ENCODE data around the gene FOXO3. TPM values are rescaled to one million over a fixed set of nuclear protein-coding genes. Genes with fewer than 3 reads are reported as not detected.

Gene FOXO3
- total and polyA plus RNA-seq, 2 of the 8 experiments (the other 6 are each of a cell fraction or from before 2014, with no cell fraction given), result 13.1 to 19.3 TPM

- H3K23ac ChIP-seq (ENCODE audit: insufficient read length), result no peak overlapping the region
- no peak overlapping the region for H3K18ac ChIP-seq (ENCODE audit: extremely low read depth, low read length)
- H3K27me3 ChIP-seq (replicated peaks in 1 of 4; ENCODE audit: control insufficient read depth in 3 of 4, extremely low read depth in 1 of 4, insufficient read depth in 3 of 4, low read length in 3 of 4), result no peaks in the 10 kb centered on the region
- no peak for FAIRE-seq
- no peak overlapping the region for H3K4me3 ChIP-seq (ENCODE audit: extremely low read depth in 1 of 4, insufficient read depth in 2 of 4, low read depth in 3 of 4, low read length in 4 of 4)
- no peak overlapping the region for H3K27ac ChIP-seq (ENCODE audit: low read depth, low read length)
- H2BK5ac ChIP-seq (ENCODE audit: low read depth, low read length), result no peak overlapping the region
- no peak overlapping the region for H2BK120ac ChIP-seq (replicated peaks; ENCODE audit: low read depth, low read length)
- no peak overlapping the region for H4K5ac ChIP-seq (ENCODE audit: insufficient read length, low read depth, low read length)
- H3K9ac ChIP-seq (replicated peaks in 1 of 4; ENCODE audit: extremely low read depth in 1 of 4, low read depth in 3 of 4, low read length in 3 of 4), result no peak overlapping the region
- no peak overlapping the region for H2BK15ac ChIP-seq (ENCODE audit: low read length)
- H3K23me2 ChIP-seq (ENCODE audit: low read depth, low read length), result no peaks in the 10 kb centered on the region
- no peak overlapping the region for H3K4ac ChIP-seq (replicated peaks; ENCODE audit: insufficient read length, low read depth, low read length)
- no peaks in the 10 kb centered on the region for H4K20me1 ChIP-seq (replicated peaks in 1 of 2; ENCODE audit: control insufficient read depth in 1 of 2, insufficient read depth in 2 of 2, low read length in 2 of 2)
- no peaks in the 10 kb centered on the region for H3K9me3 ChIP-seq (ENCODE audit: insufficient read depth in 2 of 2, low read depth in 1 of 2, low read length in 1 of 2)
- no peaks in the 10 kb centered on the region for H3K36me3 ChIP-seq (ENCODE audit: control insufficient read depth in 2 of 4, insufficient read depth in 4 of 4, low read length in 3 of 4)
- ChIA-PET CTCF (ENCODE audit: partially characterized antibody) (interaction anchor here (0.7 to 1.0 kb wide), 2 partner anchors 11 to 90 kb away, joined by 3 read pairs; no protein-coding TSS in a partner anchor), POLR2A (ENCODE audit: partially characterized antibody) (no interaction called here)
- no peak overlapping the region for H3K14ac ChIP-seq (ENCODE audit: insufficient read length)
- no peak overlapping the region for H3K4me2 ChIP-seq (ENCODE audit: insufficient read depth in 1 of 2, low read depth in 2 of 2, low read length in 2 of 2)
- H2AK5ac ChIP-seq (ENCODE audit: low read depth, low read length), result no peak overlapping the region
- no peak overlapping the region for H2AFZ ChIP-seq (ENCODE audit: low read length)
- DNase-seq (ENCODE audit: low read depth in 1 of 2, low spot score in 2 of 2), result no peak
- no peak overlapping the region for H3K56ac ChIP-seq (replicated peaks; ENCODE audit: insufficient read length, low read depth, low read length)
- H4K91ac ChIP-seq (replicated peaks; ENCODE audit: insufficient read length, low read length), result no peak overlapping the region
- no peak overlapping the region for H4K8ac ChIP-seq (ENCODE audit: extremely low read depth, insufficient read depth, low read length)
- H3K4me1 ChIP-seq (replicated peaks in 1 of 4; ENCODE audit: control insufficient read depth in 3 of 4, insufficient read depth in 4 of 4, low read length in 3 of 4), result peaks cover 0 to 2% (median under 1%) of the 10 kb centered on the region in 4 experiments; a peak in 2 of 7 replicates
- H3K79me2 ChIP-seq (ENCODE audit: control insufficient read depth in 1 of 2, insufficient read depth in 2 of 2, low read length in 2 of 2), result peaks cover 0 to 34% of the 10 kb centered on the region in 2 experiments; a peak in 2 of 4 replicates
- H3K79me1 ChIP-seq (ENCODE audit: low read depth, low read length), result no peaks in the 10 kb centered on the region; the same call in 1 of the 2 replicates
- H2BK12ac ChIP-seq (ENCODE audit: low read depth, low read length), result no peak overlapping the region
- H2BK20ac ChIP-seq (ENCODE audit: low read length), result no peak overlapping the region
- WGBS, 2 experiments (ENCODE audit: extremely low coverage in 1 of 2, insufficient coverage in 1 of 2, insufficient read length in 1 of 2, insufficient replicate concordance in 2 of 2, low coverage in 1 of 2, low lambda C conversion rate in 2 of 2, missing lambda C conversion rate in 1 of 2), result 92% methylated on average over 2 of the region's 2 CpGs; no CpG with 5 or more reads in 1 of the 2 experiments
- TF ChIP-seq CBX5 (IDR thresholded peaks at IDR 0.05; ENCODE audit: low read depth, low read length) (no peak), RAD21 (IDR thresholded peaks at IDR 0.05 in 1 of 2, conservative IDR thresholded peaks at IDR 0.05 in 1 of 2; ENCODE audit: low read depth in 2 of 2, low read length in 2 of 2) (no peak)
Measured at GRCh38 chr6:108658174-108658573, 97.5 kb downstream of the FOXO3 start.
